NCI-H1417 (cell line): ENCODE data around the gene CASP12.
"Not testable (repeated sequence)": the region's sequence is repeated elsewhere in the genome, so short reads cannot be mapped to it uniquely, and the experiment has no call there.

Experiments used
- DNase-seq, 3 experiments: peaks; one replicate each; lab custom pipeline; 2025; lab: John Stamatoyannopoulos, UW

Gene CASP12

GRCh38 chr11:104897891-104898684 lies at the start of gene CASP12:
TSS of gene CASP12 (minus strand) at chr11:104898460.
- DNase-seq = no peak

- DNase-seq = peak; percentile 4 to 62 (median 24)
These were observed 48.6 kb upstream of the CASP12 start for GRCh38 chr11:104946907-104947306.

GRCh38 chr11:104944076-104944475 lies 45.8 kb upstream of the CASP12 start:
- DNase-seq = no peak

GRCh38 chr11:104943561-104943960 lies 45.3 kb upstream of the CASP12 start:
- DNase-seq = peak in 1 of 3 experiments; percentile 25

GRCh38 chr11:104934594-104934993 lies 36.3 kb upstream of the CASP12 start:
- DNase-seq = no peak

- not testable (repeated sequence) for DNase-seq
These were observed 35.8 kb upstream of the CASP12 start for GRCh38 chr11:104934073-104934472.

GRCh38 chr11:104928811-104929210 lies 30.6 kb upstream of the CASP12 start:
- DNase-seq = no peak

GRCh38 chr11:104926771-104927611 lies 28.7 kb upstream of the CASP12 start:
- no peak for DNase-seq

- DNase-seq = no peak
These were observed 27.6 kb upstream of the CASP12 start for GRCh38 chr11:104925850-104926249.

- no peak for DNase-seq
These were observed 20.0 kb upstream of the CASP12 start for GRCh38 chr11:104918113-104918824.

- no peak for DNase-seq
These were observed 19.2 kb upstream of the CASP12 start for GRCh38 chr11:104917271-104918112.

GRCh38 chr11:104916442-104916841 lies 18.2 kb upstream of the CASP12 start:
- DNase-seq = no peak

- DNase-seq = no peak
These were observed 13.8 kb upstream of the CASP12 start for GRCh38 chr11:104912102-104912501.

- no peak for DNase-seq
These were observed 9.9 kb upstream of the CASP12 start for GRCh38 chr11:104908186-104908531.

- no peak for DNase-seq
These were observed 9.4 kb upstream of the CASP12 start for GRCh38 chr11:104907521-104908185.

GRCh38 chr11:104905271-104905670 lies 7.0 kb upstream of the CASP12 start:
- peak in 1 of 3 experiments; percentile 16 for DNase-seq

GRCh38 chr11:104899226-104899625 lies 966 bp upstream of the CASP12 start:
- DNase-seq = no peak

GRCh38 chr11:104898685-104899013 lies 389 bp upstream of the CASP12 start:
- no peak for DNase-seq

GRCh38 chr11:104895634-104896033 lies 2.6 kb downstream of the CASP12 start:
- DNase-seq = no peak

GRCh38 chr11:104893876-104894275 lies 4.4 kb downstream of the CASP12 start:
- no peak for DNase-seq
